Left hindlimb (tissue), 1 donor: Measurements from ENCODE around the gene SNX12.
"Not testable (repeated sequence)": the region's sequence is repeated elsewhere in the genome, so short reads cannot be mapped to it uniquely, and the experiment has no call there.

Source experiments
- DNase-seq: peaks from one replicate; pipeline ENCODE4 v3.0.0-alpha.2; 2018

SNX12 gene

GRCh38 chrX:71085900-71086299 is 17.8 kb upstream of the SNX12 start:
- no peak for DNase-seq

DNA sequence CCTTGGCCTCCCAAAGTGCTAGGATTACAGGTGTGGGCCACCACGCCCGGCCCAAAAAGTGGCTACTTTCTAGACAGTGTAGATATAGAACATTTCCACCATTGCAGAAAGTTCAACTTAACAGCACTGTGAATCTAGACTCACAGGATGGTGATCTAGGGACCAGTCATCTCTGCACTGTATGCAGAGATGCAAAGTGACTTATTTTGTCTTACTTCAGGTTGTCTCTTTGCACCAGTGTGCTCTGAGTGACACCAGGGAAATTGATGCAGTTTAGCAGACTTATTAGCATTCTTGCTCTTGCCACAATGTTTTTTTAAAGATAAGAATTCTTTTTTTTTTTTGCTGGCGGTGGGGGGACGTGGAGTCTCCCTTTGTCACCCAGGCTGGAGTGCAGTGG is 14.7 kb upstream of the SNX12 start:
- no peak for DNase-seq

GRCh38 chrX:71082124-71082647 is 14.1 kb upstream of the SNX12 start:
- no peak for DNase-seq

DNA sequence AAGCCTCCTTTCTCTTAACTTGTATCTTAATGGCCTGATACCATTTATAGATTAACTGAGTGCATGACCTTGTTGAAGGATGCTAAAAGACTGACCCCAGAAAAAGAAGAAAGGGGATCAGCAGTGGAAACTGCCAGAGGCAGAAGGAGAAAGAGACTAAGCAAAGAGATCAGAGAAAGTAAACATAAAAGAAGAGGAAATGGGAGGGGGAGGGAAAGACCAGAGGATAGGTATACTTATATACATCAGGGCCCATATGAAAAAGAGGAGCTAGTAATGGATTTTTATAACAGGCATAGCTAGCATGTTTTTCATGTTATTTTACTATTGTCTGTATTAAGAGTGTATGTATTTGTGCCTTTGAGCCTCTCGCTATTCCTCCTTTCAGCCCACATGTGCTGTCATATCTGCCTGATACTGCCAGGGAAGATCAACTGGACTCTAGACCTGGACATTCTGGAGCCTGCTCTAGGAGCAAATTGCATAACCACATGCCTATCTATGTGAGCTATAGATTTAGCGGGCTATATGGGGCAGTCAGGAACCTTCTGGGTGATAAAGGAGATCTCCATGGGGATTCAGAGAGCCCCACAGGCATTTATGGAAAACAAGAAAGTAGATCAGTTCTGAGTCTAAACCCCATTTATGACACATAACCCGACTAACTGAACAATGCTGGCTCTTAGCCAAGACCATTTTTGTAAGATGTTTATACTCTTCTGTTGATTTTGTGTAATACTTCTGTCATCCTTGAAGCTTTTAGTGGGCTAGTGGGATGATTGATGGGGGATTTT is 13.4 kb upstream of the SNX12 start:
- no peak for DNase-seq

- no peak for DNase-seq
Measured at GRCh38 chrX:71070531-71070930, 2.4 kb upstream of the SNX12 start.

DNA sequence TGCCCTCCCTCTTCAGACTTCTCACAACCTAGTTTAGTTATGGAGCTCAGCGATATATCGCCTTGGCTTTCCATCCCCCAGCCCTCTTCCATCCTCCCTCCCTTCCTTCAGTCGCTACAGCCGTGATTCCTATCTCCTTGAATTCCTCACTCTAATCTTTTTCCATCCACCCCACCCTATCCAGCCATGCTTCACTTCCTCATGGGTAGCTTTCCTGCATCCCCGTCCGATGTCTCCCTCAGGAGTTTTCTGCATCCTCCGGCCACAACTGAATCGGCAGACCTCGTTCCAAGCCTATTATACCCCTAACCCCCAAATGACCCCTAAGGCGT is 456 bp downstream of the SNX12 start:
- DNase-seq = no peak

- no peak for DNase-seq
Measured at GRCh38 chrX:71067089-71067488, 1.0 kb downstream of the SNX12 start.

DNA sequence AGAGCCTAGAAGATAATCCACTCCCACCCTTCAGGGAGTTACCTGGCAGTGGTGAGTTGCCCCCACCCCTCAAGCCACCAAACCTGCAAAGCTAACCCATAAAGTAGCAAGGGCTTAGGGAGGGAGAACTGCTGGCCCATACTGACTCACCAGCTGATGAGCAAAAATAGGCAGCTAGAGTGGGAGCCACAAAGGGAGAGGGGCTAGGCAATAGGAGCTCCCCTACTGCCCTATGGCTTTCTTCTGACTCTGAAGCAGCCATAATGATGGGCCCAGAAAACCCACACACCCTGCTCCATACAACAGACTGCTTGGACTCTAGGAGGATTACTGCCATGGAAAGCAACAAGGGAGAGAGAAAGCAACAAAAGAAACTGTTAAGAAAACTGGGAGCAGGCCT is 8.0 kb downstream of the SNX12 start:
- no peak for DNase-seq

DNA sequence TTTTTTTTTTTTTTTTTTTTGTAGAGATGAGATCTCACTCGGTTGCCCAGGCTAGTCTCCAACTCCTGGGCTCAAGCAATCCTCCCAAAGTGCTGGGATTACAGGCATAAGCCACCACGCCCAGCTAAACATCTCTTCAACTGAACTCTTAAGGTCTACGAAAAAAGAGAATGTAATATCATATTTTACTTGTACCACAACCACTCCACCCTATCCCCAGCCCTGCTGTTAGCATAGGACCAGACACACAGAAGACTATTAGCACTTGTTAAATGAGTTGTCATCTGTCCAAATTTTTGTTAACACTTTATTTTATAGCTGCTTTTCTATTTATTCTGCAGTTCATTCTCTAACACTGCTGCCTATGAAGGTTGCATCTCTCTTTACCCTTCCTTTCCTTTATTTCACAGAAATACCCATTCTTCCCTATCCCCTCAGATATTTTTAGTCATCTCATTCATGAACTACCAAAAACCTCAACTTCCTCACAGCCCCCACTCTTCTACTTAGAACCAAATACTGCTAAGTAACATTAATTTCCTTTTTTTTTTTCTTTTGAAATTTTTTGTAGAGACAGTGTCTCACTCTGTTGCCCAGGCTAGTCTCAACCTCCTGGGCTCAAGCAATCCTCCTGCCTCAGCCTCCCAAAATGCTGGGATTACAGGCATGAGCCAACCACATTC is 10.1 kb downstream of the SNX12 start:
- DNase-seq = no peak

DNA sequence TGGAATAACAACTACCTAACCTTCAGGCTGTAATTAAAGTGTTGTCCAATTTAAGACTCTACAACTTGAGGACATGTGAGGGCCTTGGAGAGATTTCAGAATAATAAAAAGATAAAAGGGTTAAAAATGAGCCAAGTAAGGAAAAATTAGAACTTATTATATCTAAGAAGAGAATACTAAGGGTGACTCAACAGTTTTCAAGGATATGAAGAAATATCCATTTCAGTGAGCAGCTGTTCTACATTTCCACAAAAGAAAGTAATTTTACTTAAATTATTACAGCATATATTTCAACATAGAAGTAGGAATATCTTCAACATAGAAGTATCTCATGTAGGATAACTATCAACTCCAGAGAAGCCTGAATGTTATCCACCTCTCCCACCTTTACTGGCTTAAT is 11.3 kb downstream of the SNX12 start:
- no peak for DNase-seq

GRCh38 chrX:71053217-71053621 is 14.9 kb downstream of the SNX12 start:
- DNase-seq = peak; percentile 40

GRCh38 chrX:71052721-71053120 is 15.4 kb downstream of the SNX12 start:
- no peak for DNase-seq

- DNase-seq = not testable (repeated sequence)
Measured at GRCh38 chrX:71047891-71048290, 20.2 kb downstream of the SNX12 start.

DNA sequence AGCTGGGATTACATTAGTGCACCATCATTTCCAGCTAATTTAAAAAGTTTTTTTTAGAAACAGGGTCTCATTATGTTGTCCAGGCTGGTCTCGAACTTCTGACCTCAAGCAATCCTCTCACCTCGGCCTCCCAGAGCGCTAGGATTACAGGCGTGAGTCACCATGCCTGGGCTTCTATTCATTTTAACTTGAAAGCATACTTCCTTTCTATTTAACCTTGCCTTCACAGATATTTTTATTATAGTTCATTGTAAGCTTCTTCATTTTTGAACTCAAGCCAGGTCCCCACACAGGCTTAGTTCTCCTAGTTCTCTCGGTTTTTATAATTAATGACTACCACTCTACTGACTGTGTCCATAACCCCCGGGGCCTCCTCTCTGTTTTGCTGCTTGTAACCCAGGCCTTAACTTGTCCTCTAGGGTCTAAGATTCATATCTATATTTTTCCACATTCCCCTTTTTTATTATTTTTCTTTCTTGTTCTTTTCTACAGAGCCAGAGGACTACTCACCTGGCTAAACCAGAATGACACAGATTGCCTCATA is 50.7 kb downstream of the SNX12 start:
- DNase-seq = no peak
